AG09309 (cell line): ENCODE data around the gene FBXO31.

Experiments used
- DNase-seq: peaks from one replicate; pipeline ENCODE4 v3.0.0-alpha.2; 2010; ENCODE audit warnings: low read depth
- H3K4me3 ChIP-seq: 2 replicates; pipeline ENCODE4 v1.5.1; 2011; ENCODE audit warnings: mild to moderate bottlenecking, low read depth, low read length, moderate library complexity; ENCODE audit not compliant: control insufficient read depth
- CTCF ChIP-seq: IDR thresholded peaks from 2 replicates; pipeline ENCODE4 v1.5.1; 2011; ENCODE audit warnings: mild to moderate bottlenecking, low read depth, low read length, inconsistent platforms; ENCODE audit not compliant: insufficient read depth, control insufficient read depth; ENCODE audit errors: missing control alignments

Gene FBXO31

GRCh38 chr16:87376660-87377059 lies 6.9 kb downstream of the FBXO31 start:
- TF ChIP-seq CTCF, result no peak
- DNase-seq, result no peak

GRCh38 chr16:87375426-87376135 lies 8.0 kb downstream of the FBXO31 start:
- no peak for DNase-seq
- TF ChIP-seq CTCF, result no peak
- H3K4me3 ChIP-seq, result no peak overlapping the region

More at GRCh38 chr16:87376660-87377059, 6.9 kb downstream of the FBXO31 start:
- H3K4me3 ChIP-seq, result no peak overlapping the region

- no peak for TF ChIP-seq CTCF
- no peak for DNase-seq
- H3K4me3 ChIP-seq, result no peak overlapping the region
These were observed 9.3 kb downstream of the FBXO31 start for GRCh38 chr16:87374313-87374712.

DNA sequence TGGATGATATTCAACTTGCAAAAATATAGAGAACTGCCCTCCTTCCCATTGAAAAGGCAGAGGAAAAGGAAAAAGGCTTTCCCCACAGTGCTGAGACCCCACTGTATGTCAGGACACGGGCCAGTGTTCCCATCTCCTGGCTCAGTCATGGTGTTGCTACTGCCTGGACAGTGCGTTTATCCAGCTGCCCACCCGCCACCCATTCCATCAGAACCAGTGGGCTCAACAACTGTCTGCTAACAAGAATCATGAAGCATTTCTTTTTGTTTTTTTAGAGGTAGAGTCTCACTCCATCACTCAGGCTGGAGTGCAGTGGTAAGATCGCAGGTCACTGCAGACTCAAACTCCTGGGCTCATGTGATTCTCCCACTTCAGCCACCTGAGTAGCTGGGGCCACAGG lies 11.3 kb downstream of the FBXO31 start:
- DNase-seq, result no peak
- no peak overlapping the region for H3K4me3 ChIP-seq
- TF ChIP-seq CTCF, result no peak

- no peak for DNase-seq
- no peak overlapping the region for H3K4me3 ChIP-seq
- no peak for TF ChIP-seq CTCF
These were observed 12.2 kb downstream of the FBXO31 start for GRCh38 chr16:87371261-87371866.

DNA sequence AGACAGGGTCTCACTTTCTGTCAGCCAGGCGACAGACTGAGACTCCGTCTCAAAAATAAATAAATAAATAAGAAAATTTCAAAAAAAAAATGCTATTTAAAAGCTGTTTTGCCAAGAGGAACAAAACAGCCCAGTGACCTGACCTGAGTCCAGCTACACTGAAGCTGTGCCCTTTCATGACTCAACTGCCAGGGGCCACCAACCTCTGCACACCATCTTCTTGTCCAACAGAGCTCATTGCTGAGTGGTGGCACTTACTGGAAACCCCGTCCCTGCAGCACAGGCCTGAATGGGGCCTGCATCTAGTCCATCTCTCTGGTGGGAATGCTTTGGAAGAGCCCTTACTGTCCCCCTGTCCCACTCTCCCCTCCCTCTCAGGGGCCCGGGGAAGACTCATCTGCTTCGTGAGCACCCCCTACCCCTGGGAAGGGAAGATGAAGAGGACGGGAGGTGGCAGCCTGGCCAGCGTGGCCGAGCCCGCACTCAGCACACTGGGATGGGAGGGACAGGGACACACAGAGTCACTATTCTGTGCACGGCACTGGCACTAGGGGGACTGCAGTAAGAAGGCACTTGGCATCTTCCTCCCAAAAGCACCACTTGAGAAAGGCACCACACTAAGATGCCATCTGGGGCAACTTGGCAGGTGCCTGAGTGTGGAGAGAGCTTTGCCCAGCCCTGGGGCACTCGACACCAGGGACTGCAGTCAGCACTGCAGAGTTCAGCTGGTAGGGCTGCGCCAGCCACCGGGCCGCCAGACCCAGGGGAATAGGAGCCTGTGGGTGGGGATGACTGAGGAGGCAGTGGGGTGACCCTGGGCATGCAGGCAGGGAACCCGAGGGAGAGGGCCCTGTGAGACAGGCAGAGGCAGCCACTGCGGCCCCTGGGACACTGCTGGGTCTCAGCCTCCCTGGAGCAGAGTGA lies 13.5 kb downstream of the FBXO31 start:
- H3K4me3 ChIP-seq, result no peak overlapping the region
- no peak for DNase-seq
- TF ChIP-seq CTCF, result no peak
